Mesodermal cell (in vitro differentiated cells): Measurements from ENCODE around the gene PCNX1.
A peak's percentile ranks its signal among the peaks of the same experiment; 100 is the strongest.

Source experiments
- H3K27ac ChIP-seq: 2 replicates; pipeline ENCODE4 v1.7.0; 2013; ENCODE audit warnings: mild to moderate bottlenecking, low read depth, low read length, moderate library complexity; ENCODE audit not compliant: severe bottlenecking
- H3K36me3 ChIP-seq: 2 replicates; pipeline ENCODE4 v1.7.1; 2013; ENCODE audit warnings: mild to moderate bottlenecking, low read length, moderate library complexity; ENCODE audit not compliant: control insufficient read depth, insufficient read depth
- H3K4me1 ChIP-seq: one replicate; pipeline ENCODE4 v1.7.1; 2013; ENCODE audit warnings: mild to moderate bottlenecking, low read length; ENCODE audit not compliant: insufficient read depth, control insufficient read depth, poor library complexity, severe bottlenecking
- H3K4me3 ChIP-seq: 2 replicates; pipeline ENCODE4 v1.7.0; 2013; ENCODE audit warnings: low read length, control low read depth, mild to moderate bottlenecking; ENCODE audit not compliant: insufficient read depth, poor library complexity, severe bottlenecking; ENCODE audit errors: extremely low read depth
- H3K9me3 ChIP-seq: 2 replicates; pipeline ENCODE4 v1.7.1; 2013; ENCODE audit warnings: mild to moderate bottlenecking, low read length, moderate library complexity; ENCODE audit not compliant: control insufficient read depth
- WGBS, 2 experiments: methylation state at CpG; one replicate each; pipeline ENCODE4 v1.1.5; 2013; ENCODE audit warnings: missing lambda C conversion rate in 2 of 2; ENCODE audit not compliant: insufficient coverage in 2 of 2; 5-methylcytosine and 5-hydroxymethylcytosine counted together

The PCNX1 gene

GRCh38 chr14:70995671-70996070, 88.4 kb downstream of the PCNX1 start:
- no peaks in the 10 kb centered on the region for H3K4me1 ChIP-seq
- peaks cover 5% of the 10 kb centered on the region for H3K36me3 ChIP-seq
- H3K27ac ChIP-seq: no peak overlapping the region
- no peaks in the 10 kb centered on the region for H3K9me3 ChIP-seq
- no peak overlapping the region for H3K4me3 ChIP-seq
- WGBS, 2 experiments: 91 to 92% methylated on average over 3 of the region's 3 CpGs

- no peak overlapping the region for H3K27ac ChIP-seq
- H3K4me1 ChIP-seq: no peaks in the 10 kb centered on the region
- peaks cover 9% of the 10 kb centered on the region for H3K36me3 ChIP-seq
- no peaks in the 10 kb centered on the region for H3K9me3 ChIP-seq
- no peak overlapping the region for H3K4me3 ChIP-seq
- no CpG with 5 or more reads among the region's 1 CpG for WGBS, 2 experiments
Measured at GRCh38 chr14:70999117-70999516, 91.9 kb downstream of the PCNX1 start.

- WGBS, 2 experiments: 100% methylated on average over 1 of the region's 2 CpGs; no CpG with 5 or more reads in 1 of the 2 experiments
- Histone ChIP-seq H3K36me3 (peaks cover 19% of the 10 kb centered on the region), H3K4me3 (no peak overlapping the region), H3K9me3 (no peaks in the 10 kb centered on the region), H3K27ac (no peak overlapping the region), H3K4me1 (no peaks in the 10 kb centered on the region)
Measured at GRCh38 chr14:71000091-71000490, 92.8 kb downstream of the PCNX1 start.

- Histone ChIP-seq H3K4me3 (no peak overlapping the region), H3K36me3 (peaks cover 19% of the 10 kb centered on the region), H3K4me1 (no peaks in the 10 kb centered on the region), H3K27ac (no peak overlapping the region), H3K9me3 (no peaks in the 10 kb centered on the region)
- WGBS, 2 experiments: 80% methylated on average over 1 of the region's 5 CpGs; no CpG with 5 or more reads in 1 of the 2 experiments
Measured at GRCh38 chr14:71001742-71002141, 94.5 kb downstream of the PCNX1 start.

- H3K4me3 ChIP-seq: no peak overlapping the region
- H3K27ac ChIP-seq: no peak overlapping the region
- H3K9me3 ChIP-seq: no peaks in the 10 kb centered on the region
- WGBS, 2 experiments: 97 to 100% methylated on average over 1 to 5 of the region's 13 CpGs
- peaks cover 19% of the 10 kb centered on the region for H3K36me3 ChIP-seq
- H3K4me1 ChIP-seq: no peaks in the 10 kb centered on the region
Measured at GRCh38 chr14:71003156-71003555, 95.9 kb downstream of the PCNX1 start.

- Histone ChIP-seq H3K9me3 (no peaks in the 10 kb centered on the region), H3K4me1 (no peaks in the 10 kb centered on the region), H3K27ac (no peak overlapping the region), H3K36me3 (peaks cover 19% of the 10 kb centered on the region), H3K4me3 (no peak overlapping the region)
- WGBS, 2 experiments: 100% methylated on average over 1 of the region's 2 CpGs; no CpG with 5 or more reads in 1 of the 2 experiments
Measured at GRCh38 chr14:71004481-71004880, 97.2 kb downstream of the PCNX1 start.

GRCh38 chr14:71005076-71005475, 97.8 kb downstream of the PCNX1 start:
- Histone ChIP-seq H3K4me3 (no peak overlapping the region), H3K4me1 (no peaks in the 10 kb centered on the region), H3K36me3 (peaks cover 19% of the 10 kb centered on the region), H3K27ac (no peak overlapping the region), H3K9me3 (no peaks in the 10 kb centered on the region)
- 100% methylated on average over 3 to 4 of the region's 4 CpGs for WGBS, 2 experiments

GRCh38 chr14:71006200-71006563, 98.9 kb downstream of the PCNX1 start:
- no peak overlapping the region for H3K4me3 ChIP-seq
- no peaks in the 10 kb centered on the region for H3K9me3 ChIP-seq
- H3K27ac ChIP-seq: no peak overlapping the region
- no peaks in the 10 kb centered on the region for H3K4me1 ChIP-seq
- no CpG with 5 or more reads among the region's 2 CpGs for WGBS, 2 experiments
- peaks cover 19% of the 10 kb centered on the region for H3K36me3 ChIP-seq

- Histone ChIP-seq H3K4me3 (no peak overlapping the region), H3K9me3 (no peaks in the 10 kb centered on the region), H3K36me3 (peaks cover 29% of the 10 kb centered on the region), H3K27ac (peak overlapping the region; percentile 23), H3K4me1 (no peaks in the 10 kb centered on the region)
- no CpG with 5 or more reads among the region's 1 CpG for WGBS, 2 experiments
Measured at GRCh38 chr14:71011479-71011878, 104.2 kb downstream of the PCNX1 start.

GRCh38 chr14:71012888-71013287, 105.6 kb downstream of the PCNX1 start:
- H3K4me1 ChIP-seq: no peaks in the 10 kb centered on the region
- H3K36me3 ChIP-seq: peaks cover 29% of the 10 kb centered on the region
- H3K27ac ChIP-seq: no peak overlapping the region
- no peaks in the 10 kb centered on the region for H3K9me3 ChIP-seq
- 96 to 100% methylated on average over 4 of the region's 4 CpGs for WGBS, 2 experiments
- no peak overlapping the region for H3K4me3 ChIP-seq

- 86% methylated on average over 1 of the region's 1 CpG; no CpG with 5 or more reads in 1 of the 2 experiments for WGBS, 2 experiments
- H3K36me3 ChIP-seq: peaks cover 29% of the 10 kb centered on the region
- no peaks in the 10 kb centered on the region for H3K4me1 ChIP-seq
- no peak overlapping the region for H3K4me3 ChIP-seq
- no peak overlapping the region for H3K27ac ChIP-seq
- H3K9me3 ChIP-seq: no peaks in the 10 kb centered on the region
Measured at GRCh38 chr14:71013551-71014192, 106.4 kb downstream of the PCNX1 start.
